ENCODE results near the gene CFAP73.

GRCh38 chr12:113158439-113159203, 9.1 kb downstream of the CFAP73 start:
- no peak for TF ChIP-seq CTCF (IDR thresholded peaks at IDR 0.05; ENCODE audit: insufficient read depth, low read length, poor library complexity, severe bottlenecking)
- TF ChIP-seq EZH2phosphoT487 (conservative IDR thresholded peaks at IDR 0.05; ENCODE audit: low read length), result no peak

Data from SU-DHL-6 (cell line).